ENCODE results near the gene DACH1. TPM values are rescaled to one million over a fixed set of nuclear protein-coding genes. Genes with fewer than 3 reads are reported as not detected.

Gene DACH1
- total and polyA plus RNA-seq, 2 of the 13 experiments (the other 11 are each of a cell fraction or from before 2014, with no cell fraction given): not detected

GRCh38 chr13:71811344-71811743, 55.7 kb downstream of the DACH1 start (continued):
- TF ChIP-seq ZNF577 (CRISPR knock-in tag; IDR thresholded peaks at IDR 0.05; ENCODE audit: borderline replicate concordance, low read depth): no peak
- TF ChIP-seq MEIS2 (CRISPR knock-in tag; IDR thresholded peaks at IDR 0.05): no peak
- no peak for TF ChIP-seq ZNF598 (CRISPR knock-in tag; IDR thresholded peaks at IDR 0.05; ENCODE audit: borderline replicate concordance)
- TF ChIP-seq AKNA (CRISPR knock-in tag; IDR thresholded peaks at IDR 0.05; ENCODE audit: borderline replicate concordance): no peak
- TF ChIP-seq NCOA1 (CRISPR knock-in tag; IDR thresholded peaks at IDR 0.05): no peak
- TF ChIP-seq RFX5 (IDR thresholded peaks at IDR 0.05; ENCODE audit: low read depth, low read length): no peak
- TF ChIP-seq DBP (CRISPR knock-in tag; IDR thresholded peaks at IDR 0.05; ENCODE audit: not compliant biosample characterization): no peak
- no peak for TF ChIP-seq GLI4 (CRISPR knock-in tag; IDR thresholded peaks at IDR 0.05; ENCODE audit: borderline replicate concordance)

All from HepG2 (cell line).